HCT116 (cell line): Measurements from ENCODE around the gene FURIN. TPM values are rescaled to one million over a fixed set of nuclear protein-coding genes. Genes with fewer than 3 reads are reported as not detected.

ENCODE experiments used
- ATAC-seq: fragments of 200-7000 bp; cut with Tn5 transposase; 2 replicates; pipeline ENCODE4 v1.9.1; 2020; ENCODE audit warnings: mild to moderate bottlenecking, moderate library complexity
- BruUV-seq: library from RNA; stranded (reverse); fragments of 400-500 nt; replicated peaks from 2 replicates; lab custom pipeline; 2021; lab: Mats Ljungman, UMichigan
- CTCF ChIA-PET: fragments of 300-600 bp; sonication (Branson Sonifier 250); formaldehyde crosslinking; loops from one replicate; lab custom pipeline; 2021; ENCODE audit warnings: antibody characterized with exemption; lab: Charles Lee
- POLR2A ChIA-PET: fragments of 300-600, 350-600 bp; sonication (Branson Sonifier 250); formaldehyde crosslinking; loops from one replicate; lab custom pipeline; 2021; ENCODE audit warnings: antibody characterized with exemption; lab: Charles Lee
- RAD21 ChIA-PET, 2 experiments: fragments of 300-600 bp; sonication (Branson Sonifier 250); formaldehyde crosslinking; loops; one replicate each; lab custom pipeline; 2023; ENCODE audit warnings: low total read pairs in 2 of 2; ENCODE audit not compliant: uncharacterized antibody in 2 of 2, unreplicated experiment in 2 of 2, low non-redundant PET in 1 of 2; lab: Charles Lee
- DNase-seq: peaks from one replicate; pipeline ENCODE4 v3.0.0-alpha.2; 2010; ENCODE audit warnings: low read depth, low spot score
- H2AFZ ChIP-seq: fragments of 200-600 bp; shearing (Covaris generic), sonication (generic); 2 replicates; pipeline ENCODE4 v1.6.1; 2017; ENCODE audit warnings: low read depth, mixed run types, mixed read lengths, antibody characterized with exemption, low read length; ENCODE audit not compliant: poor library complexity, severe bottlenecking
- H3K27ac ChIP-seq: 2 replicates; pipeline ENCODE4 v1.5.1; 2012; ENCODE audit warnings: low read depth, low read length
- H3K27me3 ChIP-seq: fragments of 200-600 bp; sonication (generic); 2 replicates; pipeline ENCODE4 v1.6.1; 2016; ENCODE audit warnings: mixed run types, low read length, mixed read lengths; ENCODE audit not compliant: insufficient read depth
- H3K36me3 ChIP-seq, 2 experiments: fragments of 200-500 bp in 1 of 2; fragments of 200-600 bp in 1 of 2; sonication (Bioruptor generic) in 1 of 2; sonication (generic) in 1 of 2; 2 replicates each; pipeline versions ENCODE4 v1.5.1 to v1.6.1; 2014 to 2016; ENCODE audit warnings: low read length in 2 of 2, inconsistent platforms in 1 of 2, mixed read lengths in 1 of 2, mixed run types in 1 of 2; ENCODE audit not compliant: insufficient read depth in 2 of 2, control insufficient read depth in 1 of 2
- H3K4me1 ChIP-seq, 2 experiments: fragments of 200-600 bp in 1 of 2; sonication (generic) in 1 of 2; 2 replicates each; pipeline versions ENCODE4 v1.5.1 to v1.6.1; 2012 to 2017; ENCODE audit warnings: low read length in 2 of 2, inconsistent platforms in 1 of 2, mild to moderate bottlenecking in 1 of 2, mixed read lengths in 1 of 2, mixed run types in 1 of 2, moderate library complexity in 1 of 2; ENCODE audit not compliant: insufficient read depth in 2 of 2, control insufficient read depth in 1 of 2
- H3K4me2 ChIP-seq: fragments of 200-600 bp; sonication (generic); 2 replicates; pipeline ENCODE4 v1.6.1; 2017; ENCODE audit warnings: mixed run types, low read length, mixed read lengths
- H3K4me3 ChIP-seq, 2 experiments: fragments of 200-600 bp in 1 of 2; sonication (generic) in 1 of 2; replicated peaks in 1 of 2; 2 replicates each; pipeline ENCODE4 v1.5.1; 2011 to 2016; ENCODE audit warnings: low read length in 2 of 2, control low read depth in 1 of 2, low read depth in 1 of 2, mild to moderate bottlenecking in 1 of 2, mixed read lengths in 1 of 2, mixed run types in 1 of 2
- H3K79me2 ChIP-seq: fragments of 200-600 bp; sonication (generic); 2 replicates; pipeline ENCODE4 v1.6.1; 2017; ENCODE audit warnings: mild to moderate bottlenecking, mixed run types, low read length, moderate library complexity, mixed read lengths; ENCODE audit not compliant: insufficient read depth
- H3K9ac ChIP-seq: fragments of 200-600 bp; sonication (generic); 2 replicates; pipeline ENCODE4 v1.6.1; 2016; ENCODE audit warnings: low read length, mixed read lengths
- H3K9me2 ChIP-seq: fragments of 200-600 bp; sonication (generic), shearing (Covaris generic); 2 replicates; pipeline ENCODE4 v1.6.1; 2017; ENCODE audit warnings: mixed run types, mild to moderate bottlenecking, moderate library complexity; ENCODE audit not compliant: insufficient read depth
- H3K9me3 ChIP-seq, 2 experiments: fragments of 200-500 bp in 1 of 2; fragments of 200-600 bp in 1 of 2; sonication (Bioruptor generic) in 1 of 2; sonication (generic) in 1 of 2; 2 replicates each; pipeline ENCODE4 v1.6.1; 2014 to 2017; ENCODE audit warnings: low read length in 2 of 2, mixed read lengths in 2 of 2, inconsistent platforms in 1 of 2, low read depth in 1 of 2, mild to moderate bottlenecking in 1 of 2, mixed run types in 1 of 2, moderate library complexity in 1 of 2; ENCODE audit not compliant: control insufficient read depth in 1 of 2, insufficient read depth in 1 of 2
- H4K20me1 ChIP-seq: fragments of 200-600 bp; sonication (generic), shearing (Covaris generic); 2 replicates; pipeline ENCODE4 v1.6.1; 2017; ENCODE audit warnings: mixed run types, mild to moderate bottlenecking, moderate library complexity; ENCODE audit not compliant: insufficient read depth
- CBX3 ChIP-seq: IDR thresholded peaks from 2 replicates; pipeline ENCODE4 v1.6.1; 2012; ENCODE audit warnings: low read depth
- CEBPB ChIP-seq: IDR thresholded peaks from 2 replicates; pipeline ENCODE4 v1.6.1; 2012; ENCODE audit warnings: low read depth
- EGR1 ChIP-seq: IDR thresholded peaks from 2 replicates; pipeline ENCODE4 v1.6.1; 2012; ENCODE audit warnings: low read depth
- ELF1 ChIP-seq: IDR thresholded peaks from 2 replicates; pipeline ENCODE4 v1.6.1; 2012; ENCODE audit warnings: low read depth, borderline replicate concordance
- FOSL1 ChIP-seq: IDR thresholded peaks from 2 replicates; pipeline ENCODE4 v1.6.1; 2012; ENCODE audit warnings: low read depth
- JUND ChIP-seq: IDR thresholded peaks from 2 replicates; pipeline ENCODE4 v1.6.1; 2012
- MAX ChIP-seq: IDR thresholded peaks from 2 replicates; pipeline ENCODE4 v1.6.1; 2012
- POLR2A ChIP-seq: IDR thresholded peaks from 2 replicates; pipeline ENCODE4 v1.7.0; 2011; ENCODE audit warnings: borderline replicate concordance; ENCODE audit not compliant: insufficient read depth, insufficient read length; ENCODE audit errors: extremely low read depth
- POLR2AphosphoS5 ChIP-seq: IDR thresholded peaks from 2 replicates; pipeline ENCODE4 v1.6.1; 2011; ENCODE audit warnings: mild to moderate bottlenecking, low read depth, low read length, moderate library complexity
- RAD21 ChIP-seq: IDR thresholded peaks from 2 replicates; pipeline ENCODE4 v1.6.1; 2012; ENCODE audit warnings: low read depth, mild to moderate bottlenecking
- REST ChIP-seq: IDR thresholded peaks from 2 replicates; pipeline ENCODE4 v1.6.1; 2012; ENCODE audit warnings: low read depth
- SIN3A ChIP-seq: IDR thresholded peaks from 2 replicates; pipeline ENCODE4 v1.6.1; 2012; ENCODE audit warnings: low read depth
- SP1 ChIP-seq: IDR thresholded peaks from 2 replicates; pipeline ENCODE4 v1.6.1; 2012; ENCODE audit warnings: low read depth
- SRF ChIP-seq: IDR thresholded peaks from 2 replicates; pipeline ENCODE4 v1.6.1; 2012; ENCODE audit warnings: low read depth
- TCF7L2 ChIP-seq: IDR thresholded peaks from 2 replicates; pipeline ENCODE4 v1.7.0; 2011; ENCODE audit warnings: borderline replicate concordance, inconsistent platforms; ENCODE audit not compliant: insufficient read depth, insufficient read length; ENCODE audit errors: extremely low read depth
- YY1 ChIP-seq: IDR thresholded peaks from 2 replicates; pipeline ENCODE4 v1.6.1; 2011; ENCODE audit warnings: low read length, low read depth, moderate library complexity, mild to moderate bottlenecking; ENCODE audit not compliant: insufficient replicate concordance; ENCODE audit errors: extremely low read depth
- ZBTB33 ChIP-seq: IDR thresholded peaks from 2 replicates; pipeline ENCODE4 v1.6.1; 2011; ENCODE audit warnings: mild to moderate bottlenecking, low read length, moderate library complexity; ENCODE audit not compliant: insufficient replicate concordance; ENCODE audit errors: extremely low read depth
- ZNF274 ChIP-seq: fragments of 200-500 bp; sonication (Bioruptor generic); IDR thresholded peaks from 2 replicates; pipeline ENCODE4 v1.6.1; 2014; ENCODE audit warnings: mild to moderate bottlenecking, low read depth, low read length, inconsistent platforms
- intact Hi-C: fragments of 100-400 bp; cut with micrococcal nuclease; formaldehyde crosslinking; loops from 2 replicates; pipeline ENCODE4 v1.10.0; 2022
- total RNA-seq: library from RNA; stranded (reverse); gene quantifications from one replicate; pipeline ENCODE4 v1.2.1, GENCODE V29; 2021; ENCODE audit not compliant: unreplicated experiment
- TF ChIP-seq, protein P1 (sequence below): IDR thresholded peaks from 2 replicates; pipeline ENCODE4 v1.6.1; 2012

Gene FURIN
- total RNA-seq, 1 experiment from 2014 or later = 42.0 TPM

- intact Hi-C loops = no loop called here
- peaks cover 10 to 12% of the 10 kb centered on the region in 2 experiments; a peak in 3 of 4 replicates for H3K36me3 ChIP-seq
- no peak overlapping the region for H3K9ac ChIP-seq
- BruUV-seq = no TSS peak
- no peak for ATAC-seq
- H3K9me3 ChIP-seq = no peaks in the 10 kb centered on the region
- no peak overlapping the region for H2AFZ ChIP-seq
- H3K9me2 ChIP-seq = no peaks in the 10 kb centered on the region
- no peak for DNase-seq
- no peaks in the 10 kb centered on the region for H4K20me1 ChIP-seq
- POLR2A ChIA-PET = no interaction called here
- H3K79me2 ChIP-seq = no peaks in the 10 kb centered on the region
- no peaks in the 10 kb centered on the region for H3K27me3 ChIP-seq
- H3K4me3 ChIP-seq = no peak overlapping the region
- peaks cover 10 to 19% of the 10 kb centered on the region in 2 experiments; a peak in 3 of 4 replicates for H3K4me1 ChIP-seq
- TF ChIP-seq ELF1 = no peak
- TF ChIP-seq CEBPB = no peak
- TF ChIP-seq ZBTB33 = no peak
- no peak for TF ChIP-seq FOSL1
- TF ChIP-seq JUND = no peak
- no peak for TF ChIP-seq REST
- no peak for TF ChIP-seq SRF
- TF ChIP-seq TCF7L2 = no peak
- TF ChIP-seq EGR1 = no peak
- TF ChIP-seq SP1 = no peak
- TF ChIP-seq, protein P1, sequence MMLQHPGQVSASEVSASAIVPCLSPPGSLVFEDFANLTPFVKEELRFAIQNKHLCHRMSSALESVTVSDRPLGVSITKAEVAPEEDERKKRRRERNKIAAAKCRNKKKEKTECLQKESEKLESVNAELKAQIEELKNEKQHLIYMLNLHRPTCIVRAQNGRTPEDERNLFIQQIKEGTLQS = no peak
- TF ChIP-seq CBX3 = no peak
- TF ChIP-seq SIN3A = no peak
- no peak for TF ChIP-seq RAD21
- no peak for TF ChIP-seq POLR2A
- no peak for TF ChIP-seq YY1
- TF ChIP-seq ZNF274 = no peak
- no peak for TF ChIP-seq MAX
- no peak for TF ChIP-seq POLR2AphosphoS5
- RAD21 ChIA-PET = no interaction called here
- H3K27ac ChIP-seq = no peak overlapping the region
- CTCF ChIA-PET = interaction anchor here (6.4 kb wide), 1 partner anchor 26 kb away, joined by 70 read pairs; the partner anchor contains the start of genes HDDC3 and UNC45A
- no peak overlapping the region for H3K4me2 ChIP-seq
These were observed 37.9 kb downstream of the FURIN start for GRCh38 chr15:90906181-90906849.
